ENCODE data around the gene HOATZ.

Gene HOATZ

GRCh38 chr11:111514216-111515031 is at the start of gene HOATZ:
Gene HOATZ (plus strand): TSS chr11:111514778. CDS start chr11:111514785, 7 bp downstream.
- DNase-seq = no peak

GRCh38 chr11:111465400-111465799 is 49.2 kb upstream of the HOATZ start:
- DNase-seq = no peak

- no peak for DNase-seq
Measured at GRCh38 chr11:111466615-111467014, 48.0 kb upstream of the HOATZ start.

GRCh38 chr11:111469200-111469599 is 45.4 kb upstream of the HOATZ start:
- DNase-seq = no peak

GRCh38 chr11:111472228-111472627 is 42.4 kb upstream of the HOATZ start:
- no peak for DNase-seq

GRCh38 chr11:111474432-111474831 is 40.1 kb upstream of the HOATZ start:
- DNase-seq = no peak

GRCh38 chr11:111476366-111476765 is 38.2 kb upstream of the HOATZ start:
- no peak for DNase-seq

- no peak for DNase-seq
Measured at GRCh38 chr11:111476956-111477355, 37.6 kb upstream of the HOATZ start.

GRCh38 chr11:111477898-111478297 is 36.7 kb upstream of the HOATZ start:
- DNase-seq = no peak

- DNase-seq = no peak
Measured at GRCh38 chr11:111479666-111480065, 34.9 kb upstream of the HOATZ start.

- DNase-seq = no peak
Measured at GRCh38 chr11:111483431-111483830, 31.1 kb upstream of the HOATZ start.

GRCh38 chr11:111490496-111490895 is 24.1 kb upstream of the HOATZ start:
- no peak for DNase-seq

GRCh38 chr11:111494040-111494439 is 20.5 kb upstream of the HOATZ start:
- DNase-seq = no peak

GRCh38 chr11:111499483-111499882 is 15.1 kb upstream of the HOATZ start:
- no peak for DNase-seq

GRCh38 chr11:111500481-111500880 is 14.1 kb upstream of the HOATZ start:
- no peak for DNase-seq

- no peak for DNase-seq
Measured at GRCh38 chr11:111502611-111503010, 12.0 kb upstream of the HOATZ start.

GRCh38 chr11:111510311-111510710 is 4.3 kb upstream of the HOATZ start:
- no peak for DNase-seq

GRCh38 chr11:111512296-111513239 is 2.0 kb upstream of the HOATZ start, which contains the start of gene BTG4:
Gene BTG4 (minus strand): TSS chr11:111512386. CDS start chr11:111498776, 13,610 bp downstream.
- no peak for DNase-seq

GRCh38 chr11:111513240-111513605 is 1.4 kb upstream of the HOATZ start:
- no peak for DNase-seq

- no peak for DNase-seq
Measured at GRCh38 chr11:111515591-111515990, 1.0 kb downstream of the HOATZ start.

- DNase-seq = no peak
Measured at GRCh38 chr11:111518668-111519067, 4.1 kb downstream of the HOATZ start.

- DNase-seq = no peak
Measured at GRCh38 chr11:111520560-111520959, 6.0 kb downstream of the HOATZ start.

GRCh38 chr11:111521135-111521534 is 6.6 kb downstream of the HOATZ start:
- DNase-seq = no peak

GRCh38 chr11:111522426-111522825 is 7.8 kb downstream of the HOATZ start:
- DNase-seq = no peak

Measured in NCI-H1436 treated with DMSO at 0.1 percent for 48 hours (cell line).